HepG2 (cell line): ENCODE measurements around the gene CTNNA3.

Source experiments
- TAF1 ChIP-seq: sonication (generic); formaldehyde crosslinking; IDR thresholded peaks from 2 replicates; pipeline ENCODE4 v1.4.0; 2020; ENCODE audit warnings: missing genetic modification reagents
- ZNF296 ChIP-seq: sonication (generic); formaldehyde crosslinking; conservative IDR thresholded peaks from 2 replicates; pipeline ENCODE4 v1.5.0; 2020; ENCODE audit warnings: mild to moderate bottlenecking, missing genetic modification reagents
- ZNF431 ChIP-seq: sonication (generic); formaldehyde crosslinking; IDR thresholded peaks from 2 replicates; pipeline ENCODE4 v1.9.0; 2022; ENCODE audit warnings: missing genetic modification reagents, low read depth, mild to moderate bottlenecking, borderline replicate concordance
- ZNF44 ChIP-seq: sonication (generic); formaldehyde crosslinking; IDR thresholded peaks from 2 replicates; pipeline ENCODE4 v1.5.1; 2020; ENCODE audit warnings: mild to moderate bottlenecking, missing genetic modification reagents
- ZNF510 ChIP-seq: sonication (generic); formaldehyde crosslinking; IDR thresholded peaks from 2 replicates; pipeline ENCODE4 v1.4.0; 2020; ENCODE audit warnings: low read depth, mild to moderate bottlenecking, missing genetic modification reagents
- ZNF552 ChIP-seq: sonication (generic); formaldehyde crosslinking; IDR thresholded peaks from 2 replicates; pipeline ENCODE4 v1.9.0; 2022; ENCODE audit warnings: missing genetic modification reagents, mild to moderate bottlenecking, borderline replicate concordance
- ZNF709 ChIP-seq: sonication (generic); formaldehyde crosslinking; IDR thresholded peaks from 2 replicates; pipeline ENCODE4 v1.5.0; 2020; ENCODE audit warnings: mild to moderate bottlenecking, missing genetic modification reagents

DNA sequence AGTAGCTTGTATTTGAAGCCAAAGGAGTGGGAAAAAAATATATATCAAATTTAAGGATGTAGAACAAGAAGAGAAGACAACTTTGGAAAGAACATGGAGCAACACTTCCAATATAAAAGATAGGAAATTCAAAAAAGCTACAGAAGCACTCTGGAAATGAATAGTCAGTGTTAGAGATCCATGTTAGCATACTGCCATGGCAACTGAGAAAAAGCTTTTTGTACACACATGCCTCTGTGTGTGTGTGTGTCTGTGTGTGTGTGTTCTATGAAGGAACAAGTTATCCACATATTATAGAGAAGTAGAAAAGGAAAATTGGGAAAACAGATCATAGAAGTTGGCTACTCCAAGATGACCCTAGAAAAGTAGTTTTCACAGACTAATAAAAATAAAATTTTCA, 673.9 kb downstream of the CTNNA3 start:
- TF ChIP-seq ZNF44 (CRISPR knock-in tag) (no peak), ZNF296 (CRISPR knock-in tag) (no peak), TAF1 (CRISPR knock-in tag) (no peak), ZNF510 (no peak), ZNF552 (CRISPR knock-in tag) (no peak), ZNF431 (CRISPR knock-in tag) (no peak), ZNF709 (CRISPR knock-in tag) (no peak)
